SK-N-SH (cell line): ENCODE measurements around the gene HMGB1.

Experiments
- CTCF ChIP-seq: fragments of 200-600 bp; sonication (generic); IDR thresholded peaks from 2 replicates; pipeline ENCODE4 v1.6.1; 2017; ENCODE audit warnings: antibody characterized with exemption, mild to moderate bottlenecking, moderate library complexity
- GATA2 ChIP-seq: sonication (generic); formaldehyde crosslinking; IDR thresholded peaks from 2 replicates; pipeline ENCODE4 v1.5.0; 2020; ENCODE audit warnings: mild to moderate bottlenecking, missing genetic modification reagents
- POLR2AphosphoS5 ChIP-seq: IDR thresholded peaks from 2 replicates; pipeline ENCODE4 v1.6.1; 2012; ENCODE audit warnings: low read depth, low read length

GRCh38 chr13:30502237-30502636 is 36.5 kb upstream of the HMGB1 start:
- TF ChIP-seq CTCF (no peak), GATA2 (CRISPR knock-in tag) (no peak), POLR2AphosphoS5 (no peak)
